ENCODE measurements around the gene NOS1AP. TPM values are rescaled to one million over a fixed set of nuclear protein-coding genes. Genes with fewer than 3 reads are reported as not detected.

The NOS1AP gene
- total and polyA plus RNA-seq, 2 donors (not counting 3 experiments of a cell fraction or from before 2014, with no cell fraction given) = 1.3 to 5.4 TPM

GRCh38 chr1:162068301-162068700 lies 1.2 kb upstream of the NOS1AP start:
- Histone ChIP-seq H3K79me2 (ENCODE audit: control insufficient read depth, insufficient read depth, low read length) (no peaks in the 10 kb centered on the region), H4K20me1 (replicated peaks; ENCODE audit: control insufficient read depth, extremely low read depth, insufficient read depth, low read length) (no peaks in the 10 kb centered on the region), H3K4me1 (ENCODE audit: control insufficient read depth, extremely low read depth, insufficient read depth, low read length) (peaks cover 13% of the 10 kb centered on the region), H3K4me3 (replicated peaks in 1 of 3; ENCODE audit: insufficient read depth in 1 of 3, low read depth in 1 of 3, low read length in 3 of 3) (no peak overlapping the region), H3K9ac (replicated peaks; ENCODE audit: extremely low read depth, insufficient read depth, low read length) (no peak overlapping the region), H3K27ac (ENCODE audit: insufficient read depth, low read depth, low read length) (no peak overlapping the region), H2AFZ (ENCODE audit: low read depth, low read length) (no peak overlapping the region), H3K4me2 (ENCODE audit: insufficient read depth, low read length) (no peak overlapping the region), H3K27me3 (ENCODE audit: control insufficient read depth in 2 of 2, insufficient read depth in 2 of 2, low read length in 2 of 2) (no peaks in the 10 kb centered on the region), H3K9me1 (replicated peaks; ENCODE audit: control insufficient read depth, extremely low read depth, insufficient read depth, low read length) (no peaks in the 10 kb centered on the region), H3K9me3 (replicated peaks; ENCODE audit: control insufficient read depth, insufficient read depth, low read length) (no peaks in the 10 kb centered on the region), H3K36me3 (ENCODE audit: control insufficient read depth in 2 of 2, extremely low read depth in 1 of 2, insufficient read depth in 2 of 2, low read length in 2 of 2) (no peaks in the 10 kb centered on the region)
- dilution Hi-C loops (cut with MboI; ENCODE audit: extremely low pct_ligation_motif_present, low sequenced_read_pairs) = no loop called here
- TF ChIP-seq MAX (IDR thresholded peaks at IDR 0.05; ENCODE audit: insufficient read depth, insufficient read length) (no peak), POLR2A (IDR thresholded peaks at IDR 0.05; ENCODE audit: low read depth, low read length) (no peak), MYC (IDR thresholded peaks at IDR 0.05; ENCODE audit: low read depth, low read length) (no peak), FOS (IDR thresholded peaks at IDR 0.05; ENCODE audit: borderline replicate concordance, insufficient read depth, low read length) (no peak), JUN (IDR thresholded peaks at IDR 0.05; ENCODE audit: borderline replicate concordance, insufficient read depth, insufficient read length, low read depth) (no peak), GATA2 (IDR thresholded peaks at IDR 0.05; ENCODE audit: insufficient read depth, insufficient read length, low read depth, low read length) (no peak), EZH2 (IDR thresholded peaks at IDR 0.05; ENCODE audit: borderline replicate concordance, low read depth, low read length, severe bottlenecking) (no peak), POLR2AphosphoS5 (IDR thresholded peaks at IDR 0.05; ENCODE audit: insufficient read depth, low read depth, low read length) (no peak)
- TF ChIP-seq, protein P1, sequence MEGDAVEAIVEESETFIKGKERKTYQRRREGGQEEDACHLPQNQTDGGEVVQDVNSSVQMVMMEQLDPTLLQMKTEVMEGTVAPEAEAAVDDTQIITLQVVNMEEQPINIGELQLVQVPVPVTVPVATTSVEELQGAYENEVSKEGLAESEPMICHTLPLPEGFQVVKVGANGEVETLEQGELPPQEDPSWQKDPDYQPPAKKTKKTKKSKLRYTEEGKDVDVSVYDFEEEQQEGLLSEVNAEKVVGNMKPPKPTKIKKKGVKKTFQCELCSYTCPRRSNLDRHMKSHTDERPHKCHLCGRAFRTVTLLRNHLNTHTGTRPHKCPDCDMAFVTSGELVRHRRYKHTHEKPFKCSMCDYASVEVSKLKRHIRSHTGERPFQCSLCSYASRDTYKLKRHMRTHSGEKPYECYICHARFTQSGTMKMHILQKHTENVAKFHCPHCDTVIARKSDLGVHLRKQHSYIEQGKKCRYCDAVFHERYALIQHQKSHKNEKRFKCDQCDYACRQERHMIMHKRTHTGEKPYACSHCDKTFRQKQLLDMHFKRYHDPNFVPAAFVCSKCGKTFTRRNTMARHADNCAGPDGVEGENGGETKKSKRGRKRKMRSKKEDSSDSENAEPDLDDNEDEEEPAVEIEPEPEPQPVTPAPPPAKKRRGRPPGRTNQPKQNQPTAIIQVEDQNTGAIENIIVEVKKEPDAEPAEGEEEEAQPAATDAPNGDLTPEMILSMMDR (IDR thresholded peaks at IDR 0.05; ENCODE audit: extremely low read depth in 1 of 2, insufficient read depth in 1 of 2, low read depth in 1 of 2, low read length in 2 of 2) = no peak
- POLR2A ChIA-PET = no interaction called here
- BruUV-seq (replicated peaks) = no TSS peak
- CTCF ChIA-PET = interaction anchor here (1.6 to 2.1 kb wide), 2 partner anchors 12 to 162 kb away, joined by 6 to 7 read pairs; no protein-coding TSS in a partner anchor
- DNase-seq (ENCODE audit: low read depth, low spot score) (no peak), FAIRE-seq (no peak)
- intact Hi-C loops (cut with micrococcal nuclease) = no loop called here
